Kidney (tissue), 14 donors: ENCODE results near the gene MPL. TPM values are rescaled to one million over a fixed set of nuclear protein-coding genes. Genes with fewer than 3 reads are reported as not detected.

ENCODE experiments used
- DNase-seq, 5 donors: peaks; one replicate each; pipeline ENCODE4 v3.0.0-alpha.2; 2013 to 2020
- FAIRE-seq: peaks from 2 replicates; lab custom pipeline; 2012; peaks lifted over from hg19 to GRCh38; lab: Jason Lieb, UNC
- H3K27ac ChIP-seq, 2 donors: one replicate each; pipeline ENCODE4 v1.7.0; 2013; ENCODE audit warnings: low read depth in 2 of 2, low read length in 2 of 2, inconsistent platforms in 1 of 2
- H3K27me3 ChIP-seq: one replicate; pipeline ENCODE4 v1.7.1; 2013; ENCODE audit warnings: low read length, inconsistent platforms; ENCODE audit not compliant: control insufficient read depth, insufficient read depth
- H3K36me3 ChIP-seq, 3 donors: one replicate each; pipeline versions ENCODE4 v1.7.0 to v1.7.1; 2013; ENCODE audit warnings: low read length in 3 of 3, control low read depth in 1 of 3, inconsistent platforms in 1 of 3; ENCODE audit not compliant: insufficient read depth in 3 of 3, control insufficient read depth in 2 of 3
- H3K4me1 ChIP-seq, 3 donors: one replicate each; pipeline versions ENCODE4 v1.7.0 to v1.7.1; 2013; ENCODE audit warnings: low read length in 3 of 3, inconsistent platforms in 1 of 3, low read depth in 1 of 3; ENCODE audit not compliant: control insufficient read depth in 2 of 3, insufficient read depth in 2 of 3
- H3K4me3 ChIP-seq, 3 donors: one replicate each; pipeline versions ENCODE4 v1.7.0 to v1.8.1; 2013; ENCODE audit warnings: low read length in 3 of 3, control low read depth in 1 of 3, inconsistent platforms in 1 of 3
- H3K9ac ChIP-seq, 3 donors: one replicate each; pipeline versions ENCODE4 v1.7.0 to v1.7.1; 2013; ENCODE audit warnings: low read length in 3 of 3, control low read depth in 1 of 3, inconsistent platforms in 1 of 3
- H3K9me3 ChIP-seq, 3 donors: one replicate each; pipeline versions ENCODE4 v1.7.0 to v1.7.1; 2013; ENCODE audit warnings: low read length in 3 of 3, control low read depth in 1 of 3, inconsistent platforms in 1 of 3; ENCODE audit not compliant: control insufficient read depth in 2 of 3, insufficient read depth in 1 of 3
- CTCF ChIP-seq: IDR thresholded peaks from 3 replicates; pipeline ENCODE4 v1.5.1; 2012; ENCODE audit warnings: mild to moderate bottlenecking, moderate library complexity, borderline replicate concordance; ENCODE audit not compliant: insufficient read depth; ENCODE audit errors: extremely low read depth
- intact Hi-C: fragments of 100-400 bp; cut with DNase I; formaldehyde crosslinking; loops from one replicate; pipeline ENCODE4 v1.11.1; 2022
- polyA plus RNA-seq: library from polyadenylated mRNA; stranded (reverse); fragments of 350-450 nt; fragmentation: Illumina TruSeq; extraction: RNeasy Lipid Tissue Mini Kit (QIAGEN cat#74804); gene quantifications from one replicate; pipeline ENCODE4 v1.2.3, GENCODE V29; 2014; ENCODE audit warnings: low read depth, low replicate concordance; ENCODE audit not compliant: insufficient read depth
- total RNA-seq: library from RNA; stranded (reverse); fragmentation: NEBNext Ultra II Directional; extraction: Animal tissue kit (Norgen Biotek cat#: 25700); gene quantifications from one replicate; pipeline ENCODE4 v1.2.1, GENCODE V29; 2021
- donor health status: control.
- donor health status: control.
- donor health status: control.
- donor health status: control.
- donor health status: control.
- donor health status: DM: yes; HTN: yes; CAD: no.
- donor health status: Normal renal cell carcinoma (clear cell type).

MPL gene
- total and polyA plus RNA-seq, 2 donors from 2014 or later, result 0.25 TPM; not detected in 1

GRCh38 chr1:43319288-43319687, 18.3 kb upstream of the MPL start:
- Histone ChIP-seq H3K9me3 (no peaks in the 10 kb centered on the region), H3K9ac (no peak overlapping the region), H3K27me3 (no peaks in the 10 kb centered on the region), H3K36me3 (no peaks in the 10 kb centered on the region), H3K4me1 (peaks cover 0 to 5% (median 0%) of the 10 kb centered on the region in 3 donors), H3K27ac (no peak overlapping the region), H3K4me3 (no peak overlapping the region)
- FAIRE-seq, result no peak
- intact Hi-C loops, result no loop called here
- no peak for TF ChIP-seq CTCF
- DNase-seq, result peak in 1 of 5 donors; percentile 16

- FAIRE-seq (no peak), DNase-seq (peak in 1 of 5 donors; percentile 22)
- Histone ChIP-seq H3K27me3 (no peaks in the 10 kb centered on the region), H3K4me3 (no peak overlapping the region), H3K9ac (no peak overlapping the region), H3K36me3 (no peaks in the 10 kb centered on the region), H3K4me1 (peaks cover 0 to 5% (median 0%) of the 10 kb centered on the region in 3 donors), H3K9me3 (no peaks in the 10 kb centered on the region), H3K27ac (no peak overlapping the region)
- intact Hi-C loops, result no loop called here
- TF ChIP-seq CTCF, result no peak
Observed at GRCh38 chr1:43319766-43320165, 17.9 kb upstream of the MPL start.

GRCh38 chr1:43321331-43321891, 16.2 kb upstream of the MPL start:
- no peak overlapping the region for H3K4me3 ChIP-seq
- FAIRE-seq (no peak), DNase-seq (no peak)
- H3K9ac ChIP-seq, result no peak overlapping the region
- TF ChIP-seq CTCF, result no peak
- no peak overlapping the region for H3K27ac ChIP-seq
- no peaks in the 10 kb centered on the region for H3K36me3 ChIP-seq
- no peaks in the 10 kb centered on the region for H3K27me3 ChIP-seq
- H3K9me3 ChIP-seq, result peaks cover 0 to 5% (median 0%) of the 10 kb centered on the region in 3 donors
- intact Hi-C loops, result no loop called here
- H3K4me1 ChIP-seq, result peaks cover 0 to 5% (median 0%) of the 10 kb centered on the region in 3 donors
